T-helper 1 cell treated with Interleukin-12 subunit alpha and Interleukin-12 subunit beta and Interleukin-4 antibody, amounts not matched to agents 30 μg/mL and 1 μg/mL, for 36 hours (primary cell): ENCODE data around the gene PRKCQ.
"Not testable (repeated sequence)": the region's sequence is repeated elsewhere in the genome, so short reads cannot be mapped to it uniquely, and the experiment has no call there.

Experiments used
- H3K27ac Mint-ChIP-seq: one replicate; pipeline ENCODE4 v1.8.0; 2021; ENCODE audit warnings: mild to moderate bottlenecking, mixed read lengths
- H3K27me3 Mint-ChIP-seq: one replicate; pipeline ENCODE4 v1.8.0; 2021; ENCODE audit warnings: low read depth, mixed read lengths
- H3K36me3 Mint-ChIP-seq: one replicate; pipeline ENCODE4 v1.8.0; 2021; ENCODE audit warnings: low read depth, mixed read lengths
- H3K4me1 Mint-ChIP-seq: one replicate; pipeline ENCODE4 v1.8.0; 2021; ENCODE audit warnings: low read depth, mixed read lengths
- H3K4me3 Mint-ChIP-seq: one replicate; pipeline ENCODE4 v1.8.0; 2021; ENCODE audit warnings: mild to moderate bottlenecking, moderate library complexity, mixed read lengths
- H3K9me3 Mint-ChIP-seq: one replicate; pipeline ENCODE4 v1.8.0; 2021; ENCODE audit warnings: mixed read lengths

The PRKCQ gene

DNA sequence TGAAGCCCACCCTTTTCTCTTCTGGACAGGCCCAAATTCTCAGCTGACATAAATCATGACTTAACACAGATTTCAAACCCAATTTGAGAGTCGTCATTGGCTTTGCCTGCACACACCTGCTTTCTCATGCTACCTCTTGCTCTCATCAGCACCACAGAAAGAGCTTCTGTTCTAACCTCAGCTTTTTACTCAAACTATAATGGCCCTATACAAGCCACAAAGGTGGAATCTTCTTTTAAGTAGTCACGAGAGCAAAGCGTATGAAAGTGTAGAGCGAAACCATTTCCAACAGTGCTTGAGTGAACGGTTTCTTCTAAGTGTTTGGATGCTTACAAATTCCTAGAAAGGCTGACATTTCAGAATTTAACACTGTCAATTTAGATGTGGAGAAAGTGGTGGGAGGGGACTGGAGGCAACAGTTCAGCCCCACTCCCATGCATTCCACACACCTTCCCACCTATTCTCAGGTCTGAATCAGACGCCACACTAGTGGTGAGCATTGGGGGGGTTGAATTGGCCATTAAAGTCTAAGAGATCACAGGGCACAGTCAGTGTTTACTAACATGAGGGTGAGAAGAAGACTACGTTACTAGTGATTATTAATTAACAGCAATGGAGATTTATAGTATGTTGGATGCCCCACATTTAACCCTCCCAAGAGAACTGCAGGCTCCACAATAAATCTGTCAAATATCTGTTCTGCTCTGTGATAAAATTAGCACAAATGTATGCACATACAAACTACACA is 114.0 kb downstream of the PRKCQ start:
- Mint-ChIP-seq H3K36me3 (peaks cover 87% of the 10 kb centered on the region), H3K9me3 (peaks cover 1% of the 10 kb centered on the region), H3K4me1 (peaks cover 29% of the 10 kb centered on the region), H3K27ac (peak overlapping the region; percentile 59), H3K4me3 (no peak overlapping the region), H3K27me3 (no peaks in the 10 kb centered on the region)

DNA sequence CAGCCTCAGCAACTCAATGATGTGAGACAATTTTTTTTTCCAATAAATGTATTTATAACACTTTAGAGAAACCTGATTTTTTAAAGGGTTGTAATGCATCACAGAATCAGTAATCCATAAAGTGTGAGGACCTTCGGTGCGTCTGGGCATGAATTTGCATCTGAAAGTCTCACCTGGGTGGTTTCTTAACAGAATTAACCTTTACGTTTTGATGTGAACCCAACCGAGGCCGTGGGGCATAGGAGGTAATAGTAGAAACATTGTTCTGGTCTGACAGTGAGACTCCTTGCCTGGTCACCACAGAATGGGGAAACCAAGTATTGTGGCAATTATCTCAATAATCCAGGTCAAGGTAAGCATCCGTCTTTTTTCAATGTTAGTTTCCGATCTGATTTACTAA is 114.6 kb downstream of the PRKCQ start:
- Mint-ChIP-seq H3K9me3 (peaks cover 6% of the 10 kb centered on the region), H3K27me3 (no peaks in the 10 kb centered on the region), H3K4me3 (no peak overlapping the region), H3K4me1 (peaks cover 26% of the 10 kb centered on the region), H3K36me3 (peaks cover 86% of the 10 kb centered on the region), H3K27ac (peak overlapping the region; percentile 59)

DNA sequence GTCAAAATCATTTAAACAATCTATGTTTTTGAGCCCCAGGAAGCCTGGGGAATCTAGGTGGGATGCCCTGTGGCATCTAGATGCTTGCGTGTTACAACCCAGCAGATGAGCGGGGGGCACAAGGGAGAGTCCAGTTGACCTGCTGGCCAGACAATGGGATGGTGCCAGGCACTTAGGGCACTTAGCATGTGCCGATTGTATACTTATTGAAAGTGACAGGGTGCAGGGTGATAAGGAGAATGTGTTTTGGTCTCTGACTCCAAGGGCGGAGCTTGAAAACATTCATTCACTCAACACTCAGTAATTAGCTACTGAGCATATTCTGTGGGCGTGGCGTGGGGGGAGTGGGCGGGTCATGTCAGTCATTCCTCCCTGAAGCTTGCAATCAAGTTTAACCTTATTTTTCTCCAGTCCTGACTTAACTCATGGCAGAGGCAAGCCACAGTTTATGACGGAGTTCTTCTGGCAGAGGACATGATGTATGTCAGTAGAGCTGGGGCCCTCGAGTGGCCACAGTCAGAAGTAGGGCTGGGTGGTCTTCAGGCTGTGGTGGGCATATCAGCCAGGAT is 115.1 kb downstream of the PRKCQ start:
- peaks cover 6% of the 10 kb centered on the region for H3K9me3 Mint-ChIP-seq
- H3K27me3 Mint-ChIP-seq, result no peaks in the 10 kb centered on the region
- H3K4me3 Mint-ChIP-seq, result no peak overlapping the region
- H3K27ac Mint-ChIP-seq, result no peak overlapping the region
- peaks cover 86% of the 10 kb centered on the region for H3K36me3 Mint-ChIP-seq
- H3K4me1 Mint-ChIP-seq, result peaks cover 24% of the 10 kb centered on the region

DNA sequence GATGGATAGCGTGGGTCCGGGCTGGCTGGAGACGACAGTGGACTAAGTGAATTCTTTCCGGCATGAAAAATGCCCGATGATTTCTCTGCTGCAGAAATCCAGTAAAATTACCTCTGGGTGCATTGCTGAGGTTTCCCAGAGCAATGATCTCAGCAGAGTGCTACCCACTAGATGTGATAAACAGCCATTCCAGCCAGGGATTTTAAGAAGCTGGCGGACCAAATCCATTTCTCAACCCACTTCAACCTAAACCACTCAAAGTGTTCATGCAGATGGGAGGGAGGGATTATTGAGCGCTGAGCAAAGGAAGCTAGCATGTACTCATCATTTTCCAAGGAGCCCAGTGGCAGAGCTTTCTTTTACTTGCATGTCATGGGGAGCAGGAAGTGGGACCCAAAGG is 116.7 kb downstream of the PRKCQ start:
- Mint-ChIP-seq H3K27ac (no peak overlapping the region), H3K36me3 (peaks cover 88% of the 10 kb centered on the region), H3K27me3 (no peaks in the 10 kb centered on the region), H3K4me3 (no peak overlapping the region), H3K4me1 (peaks cover 30% of the 10 kb centered on the region), H3K9me3 (peaks cover 14% of the 10 kb centered on the region)

DNA sequence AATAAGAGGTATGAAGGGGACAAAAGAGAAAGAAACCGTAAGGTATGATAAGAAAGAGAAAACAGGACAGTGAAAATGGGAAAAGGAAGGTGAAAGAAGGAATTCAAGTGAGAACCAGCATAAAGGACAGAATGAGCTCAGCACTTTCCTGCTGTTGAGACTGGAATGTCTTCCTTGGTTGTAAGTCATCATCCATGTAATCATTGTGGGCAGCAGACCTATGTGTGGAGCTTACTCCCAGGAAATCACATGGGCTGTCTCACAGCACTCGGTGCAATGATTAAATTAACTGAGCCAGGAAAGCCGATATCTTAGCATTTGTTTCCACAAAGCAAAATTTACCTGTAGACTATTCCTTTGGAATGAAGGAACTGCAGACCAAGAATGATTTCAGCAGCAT is 118.1 kb downstream of the PRKCQ start:
- peak overlapping the region; percentile 39 for H3K27ac Mint-ChIP-seq
- peaks cover 23% of the 10 kb centered on the region for H3K4me1 Mint-ChIP-seq
- peaks cover 87% of the 10 kb centered on the region for H3K36me3 Mint-ChIP-seq
- H3K4me3 Mint-ChIP-seq, result no peak overlapping the region
- no peaks in the 10 kb centered on the region for H3K27me3 Mint-ChIP-seq
- peaks cover 14% of the 10 kb centered on the region for H3K9me3 Mint-ChIP-seq

DNA sequence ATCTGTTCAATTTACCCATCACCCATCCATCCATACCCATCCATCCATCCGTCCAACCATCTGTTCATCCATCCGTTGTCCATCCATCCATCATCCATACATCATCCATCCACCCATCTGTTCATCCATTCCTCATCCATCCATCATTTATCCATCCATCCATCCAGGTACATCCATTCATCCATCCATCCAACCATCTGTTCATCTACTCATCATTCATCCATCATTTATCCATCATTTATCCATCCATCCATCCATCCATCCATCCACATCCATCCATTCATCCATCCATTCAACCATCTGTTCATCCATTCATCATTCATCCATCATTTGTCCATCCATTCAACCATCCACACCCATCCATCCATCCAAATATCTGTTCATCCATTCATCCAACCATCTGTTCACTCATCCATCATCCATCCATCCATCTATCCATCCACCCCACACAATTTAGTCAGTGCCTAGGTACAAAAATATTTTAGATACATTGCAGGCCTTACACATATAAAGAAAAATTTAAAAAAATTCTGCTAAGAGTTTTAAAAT is 119.1 kb downstream of the PRKCQ start:
- Mint-ChIP-seq H3K4me1 (peaks cover 17% of the 10 kb centered on the region), H3K36me3 (peaks cover 87% of the 10 kb centered on the region), H3K27ac (peak overlapping the region; percentile 1), H3K4me3 (no peak overlapping the region), H3K9me3 (peaks cover 14% of the 10 kb centered on the region), H3K27me3 (no peaks in the 10 kb centered on the region)

DNA sequence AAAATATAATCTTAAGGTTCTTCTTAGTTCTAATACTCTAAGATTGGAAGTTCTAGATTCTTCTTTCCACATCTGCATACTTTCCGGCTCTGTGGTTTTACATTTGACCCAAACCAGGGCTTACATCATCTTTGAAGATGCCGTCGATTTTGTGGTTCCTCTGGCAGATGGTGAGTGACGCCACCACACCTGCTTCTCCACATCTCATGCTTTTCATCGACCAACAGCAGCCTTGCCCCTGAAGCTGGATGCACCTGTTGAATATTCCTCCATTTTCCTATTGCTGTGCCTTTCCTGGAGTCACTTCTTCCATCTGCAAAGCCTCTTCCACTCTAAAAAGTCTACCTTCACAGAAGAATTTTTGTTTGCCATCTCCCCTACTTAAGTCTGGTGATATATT is 121.3 kb downstream of the PRKCQ start:
- Mint-ChIP-seq H3K36me3 (peaks cover 90% of the 10 kb centered on the region), H3K27ac (peak overlapping the region; percentile 62), H3K9me3 (peaks cover 14% of the 10 kb centered on the region)

DNA sequence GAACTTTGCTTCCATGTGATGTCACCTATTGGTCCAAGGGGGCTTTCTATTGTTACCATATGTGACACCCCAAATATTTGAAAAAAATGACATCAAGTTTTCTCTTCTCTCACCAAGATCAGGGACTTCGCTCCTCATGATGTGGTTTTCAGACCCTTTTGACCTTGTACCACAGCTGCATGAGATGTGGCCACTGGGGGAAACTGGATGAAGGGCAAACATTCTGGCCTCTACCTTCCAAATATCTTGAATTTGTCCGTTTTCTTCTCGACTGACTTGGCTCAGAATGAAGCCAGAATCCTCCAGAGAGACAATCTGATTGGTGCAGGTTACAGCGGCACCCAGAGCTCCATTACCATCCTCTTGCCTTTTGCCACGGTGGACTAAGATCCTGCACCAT is 122.7 kb downstream of the PRKCQ start:
- Mint-ChIP-seq H3K9me3 (peaks cover 14% of the 10 kb centered on the region), H3K27me3 (no peaks in the 10 kb centered on the region), H3K4me1 (peaks cover 17% of the 10 kb centered on the region), H3K36me3 (peaks cover 80% of the 10 kb centered on the region), H3K4me3 (no peak overlapping the region), H3K27ac (no peak overlapping the region)

More for the DNA sequence above, 121.3 kb downstream of the PRKCQ start:
- H3K4me1 Mint-ChIP-seq, result peaks cover 17% of the 10 kb centered on the region
- no peak overlapping the region for H3K4me3 Mint-ChIP-seq
- H3K27me3 Mint-ChIP-seq, result no peaks in the 10 kb centered on the region

DNA sequence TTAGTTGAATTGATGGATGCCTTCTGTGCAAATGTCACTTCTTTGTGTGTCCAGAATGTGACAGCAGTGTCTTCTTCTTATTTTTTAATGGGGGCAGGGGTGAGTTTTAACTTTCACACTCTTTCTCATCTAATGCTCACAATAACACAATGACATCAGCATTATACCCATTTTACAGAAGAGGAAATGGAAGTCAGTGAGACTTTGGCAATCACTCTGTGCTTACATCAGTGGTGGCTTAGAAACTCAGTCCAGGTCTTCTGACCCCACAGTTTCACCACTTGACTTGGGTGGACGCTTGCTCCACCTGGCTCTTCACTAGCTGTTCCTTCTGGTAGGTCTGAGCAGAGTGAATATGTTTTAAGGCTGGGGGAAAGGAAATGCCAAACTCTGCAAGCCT is 124.0 kb downstream of the PRKCQ start:
- H3K4me3 Mint-ChIP-seq, result no peak overlapping the region

DNA sequence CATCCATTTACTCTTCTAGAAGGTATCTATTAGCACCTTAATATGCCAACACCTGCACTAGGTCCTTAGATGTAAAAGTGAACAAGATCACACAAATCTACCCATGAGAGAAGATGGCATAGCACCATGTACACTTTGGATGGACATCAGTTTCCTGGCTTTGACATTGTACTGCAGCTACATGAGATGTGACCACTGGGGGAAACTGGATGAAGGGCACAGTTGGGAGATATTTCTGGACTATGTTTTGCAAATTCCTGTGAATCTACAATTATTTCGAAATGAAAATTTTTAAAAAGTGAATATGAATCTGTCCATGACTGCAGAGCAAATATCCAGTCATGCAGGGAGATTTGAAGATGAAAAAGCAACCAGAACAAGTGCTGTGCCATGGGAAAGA is 124.5 kb downstream of the PRKCQ start:
- Mint-ChIP-seq H3K4me3 (no peak overlapping the region), H3K36me3 (peaks cover 76% of the 10 kb centered on the region), H3K9me3 (peaks cover 9% of the 10 kb centered on the region), H3K27me3 (no peaks in the 10 kb centered on the region), H3K27ac (peak overlapping the region; percentile 43), H3K4me1 (peaks cover 17% of the 10 kb centered on the region)

More for the DNA sequence above, 124.0 kb downstream of the PRKCQ start:
- peaks cover 16% of the 10 kb centered on the region for H3K4me1 Mint-ChIP-seq
- H3K27me3 Mint-ChIP-seq, result no peaks in the 10 kb centered on the region
- H3K36me3 Mint-ChIP-seq, result peaks cover 78% of the 10 kb centered on the region
- H3K9me3 Mint-ChIP-seq, result peaks cover 13% of the 10 kb centered on the region
- peak overlapping the region; percentile 43 for H3K27ac Mint-ChIP-seq

DNA sequence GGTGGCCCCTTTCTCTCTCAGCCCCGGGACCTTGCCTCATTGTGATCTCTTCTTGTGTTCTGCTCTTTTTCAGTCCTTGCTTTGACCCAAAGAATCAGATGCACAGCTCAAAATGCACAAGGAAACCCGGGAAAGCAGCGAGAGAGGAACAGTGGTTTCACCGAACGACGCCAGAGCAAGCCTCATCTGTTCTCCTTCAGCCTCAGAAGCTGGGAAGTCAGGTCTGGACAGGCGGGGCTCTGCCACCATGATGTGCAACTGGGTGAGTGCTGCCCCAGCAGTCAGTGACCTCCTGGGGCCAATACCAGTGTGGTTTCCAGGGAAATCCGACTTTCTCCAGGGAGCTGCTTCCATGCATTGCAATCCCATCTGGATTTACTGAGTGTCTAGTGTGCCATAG is 133.4 kb downstream of the PRKCQ start:
- no peak overlapping the region for H3K27ac Mint-ChIP-seq
- H3K36me3 Mint-ChIP-seq, result peaks cover 40% of the 10 kb centered on the region
- H3K9me3 Mint-ChIP-seq, result no peaks in the 10 kb centered on the region
- H3K4me3 Mint-ChIP-seq, result no peak overlapping the region
- H3K4me1 Mint-ChIP-seq, result peaks cover 28% of the 10 kb centered on the region
- no peaks in the 10 kb centered on the region for H3K27me3 Mint-ChIP-seq

DNA sequence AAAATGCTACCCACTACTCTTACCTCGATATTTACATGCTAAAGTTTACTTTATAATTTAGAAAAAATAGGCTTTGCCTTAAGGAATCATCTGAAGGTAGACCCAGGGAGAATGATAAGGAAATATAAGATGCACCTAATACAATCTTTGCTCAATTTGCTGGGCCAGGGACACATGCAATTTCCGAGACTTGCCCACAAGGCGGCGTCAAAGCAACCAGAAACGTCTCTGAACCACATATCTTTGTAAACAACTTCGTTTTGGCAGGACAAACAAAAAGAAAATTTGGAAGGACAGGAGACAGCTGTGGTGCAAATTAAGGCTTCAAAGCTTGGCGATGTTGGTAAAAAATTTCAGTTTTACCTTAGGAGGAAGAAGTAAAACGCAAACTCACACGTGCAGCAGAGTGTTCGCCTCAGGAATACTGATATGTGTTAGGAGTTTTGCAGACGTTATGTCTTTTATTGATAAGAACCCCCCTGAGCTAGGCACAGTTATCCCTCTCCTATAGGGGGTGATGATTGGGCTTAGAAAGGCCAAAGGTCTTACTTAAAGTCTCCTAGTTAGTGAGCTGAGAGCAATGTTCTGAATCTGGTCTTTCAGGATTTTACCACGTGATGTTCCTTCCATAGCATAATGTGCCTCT is 134.3 kb downstream of the PRKCQ start:
- Mint-ChIP-seq H3K27me3 (no peaks in the 10 kb centered on the region), H3K9me3 (no peaks in the 10 kb centered on the region), H3K4me3 (peak overlapping the region; percentile 3), H3K4me1 (peaks cover 28% of the 10 kb centered on the region), H3K36me3 (peaks cover 40% of the 10 kb centered on the region), H3K27ac (peak overlapping the region; percentile 38)

DNA sequence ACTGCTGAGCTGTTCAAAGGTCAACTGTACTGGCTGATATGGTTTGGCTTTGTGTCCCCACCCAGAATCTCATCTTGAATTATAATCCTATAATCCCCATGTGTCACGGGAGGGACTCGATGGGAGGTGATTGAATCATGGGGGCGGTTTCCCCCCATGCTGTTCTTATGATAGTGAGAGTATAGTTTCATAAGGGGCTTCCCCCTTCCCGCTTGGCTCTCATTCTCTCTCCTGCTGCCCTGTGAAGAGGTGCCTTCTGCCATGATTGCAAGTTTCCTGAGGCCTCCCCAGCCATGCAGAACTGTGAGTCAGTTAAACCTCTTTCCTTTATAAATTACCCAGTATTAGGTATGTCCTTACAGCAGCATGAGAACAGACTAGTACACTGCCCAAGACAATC is 140.2 kb downstream of the PRKCQ start:
- H3K4me3 Mint-ChIP-seq, H3K9me3 Mint-ChIP-seq, H3K27ac Mint-ChIP-seq, H3K27me3 Mint-ChIP-seq: not testable (repeated sequence)
- H3K36me3 Mint-ChIP-seq, result peaks cover 54% of the 10 kb centered on the region
- peaks cover 11% of the 10 kb centered on the region for H3K4me1 Mint-ChIP-seq

DNA sequence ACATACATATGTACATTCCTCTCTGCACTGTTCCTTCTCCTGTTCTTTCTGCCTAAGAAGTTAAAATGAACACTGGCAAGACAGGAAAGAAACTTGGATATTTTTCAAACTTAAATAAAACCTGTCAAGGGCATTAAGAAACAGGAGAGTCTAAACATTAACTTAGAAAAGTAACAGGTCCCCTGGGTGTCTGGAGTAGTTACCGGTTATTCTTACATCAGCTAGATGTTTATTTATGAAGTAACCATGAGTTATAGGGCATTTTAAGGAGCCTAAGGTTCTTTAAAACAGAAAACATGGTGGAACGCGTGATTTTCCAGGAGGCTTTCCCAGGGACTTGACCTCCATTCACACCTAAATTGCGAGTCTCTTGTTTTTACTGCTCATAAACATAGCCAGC is 148.2 kb downstream of the PRKCQ start:
- Mint-ChIP-seq H3K4me3 (no peak overlapping the region), H3K27ac (no peak overlapping the region), H3K9me3 (no peaks in the 10 kb centered on the region), H3K4me1 (peaks cover 6% of the 10 kb centered on the region), H3K27me3 (no peaks in the 10 kb centered on the region), H3K36me3 (peaks cover 46% of the 10 kb centered on the region)

DNA sequence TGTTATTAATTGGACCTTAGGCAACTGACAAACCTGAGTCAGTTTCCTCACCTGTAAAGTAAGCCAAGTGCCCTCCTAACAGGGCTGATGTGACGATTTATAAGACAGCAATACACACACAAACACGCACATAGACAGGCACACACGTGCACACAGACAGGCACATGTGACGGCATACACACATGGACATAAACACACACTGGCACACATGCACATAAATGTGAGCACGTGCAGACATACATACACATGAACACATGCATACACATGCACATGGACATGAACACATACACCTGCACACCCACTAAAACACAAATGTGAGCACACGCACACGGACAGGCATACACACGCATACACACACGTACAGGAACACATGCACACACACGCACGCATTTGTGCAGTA is 148.9 kb downstream of the PRKCQ start:
- no peak overlapping the region for H3K4me3 Mint-ChIP-seq
- H3K36me3 Mint-ChIP-seq, result peaks cover 41% of the 10 kb centered on the region
- peaks cover 5% of the 10 kb centered on the region for H3K4me1 Mint-ChIP-seq
- H3K27ac Mint-ChIP-seq, result no peak overlapping the region
- no peaks in the 10 kb centered on the region for H3K27me3 Mint-ChIP-seq
- no peaks in the 10 kb centered on the region for H3K9me3 Mint-ChIP-seq
